OCI-LY7 (cell line): ENCODE results near the gene SLC66A1. TPM values are rescaled to one million over a fixed set of nuclear protein-coding genes. Genes with fewer than 3 reads are reported as not detected.

ENCODE experiments used
- BruUV-seq: library from RNA; stranded (reverse); fragments of 400-500 nt; replicated peaks from 2 replicates; lab custom pipeline; 2021; lab: Mats Ljungman, UMichigan
- CTCF ChIA-PET: fragments of 300-600 bp; sonication (Branson Sonifier 250); formaldehyde crosslinking; loops from one replicate; lab custom pipeline; 2022; ENCODE audit warnings: antibody characterized with exemption; ENCODE audit not compliant: unreplicated experiment; lab: Charles Lee
- POLR2A ChIA-PET: fragments of 300-600 bp; sonication (Branson Sonifier 250); formaldehyde crosslinking; loops from one replicate; lab custom pipeline; 2022; ENCODE audit warnings: antibody characterized with exemption; lab: Charles Lee
- DNase-seq: peaks from one replicate; pipeline ENCODE4 v3.0.0-alpha.2; 2015; ENCODE audit warnings: low spot score
- H2AFZ ChIP-seq: fragments of 200-600 bp; sonication (generic), shearing (Covaris generic); 2 replicates; pipeline ENCODE4 v1.6.1; 2014; ENCODE audit warnings: mild to moderate bottlenecking, antibody characterized with exemption, low read length, moderate library complexity
- H3K27ac ChIP-seq: fragments of 200-600 bp; sonication (generic); 2 replicates; pipeline ENCODE4 v1.5.1; 2014; ENCODE audit warnings: mixed run types, low read depth, mild to moderate bottlenecking, moderate library complexity, low read length, inconsistent platforms; ENCODE audit not compliant: poor library complexity, severe bottlenecking
- H3K36me3 ChIP-seq: fragments of 200-600 bp; sonication (generic); 2 replicates; pipeline ENCODE4 v1.6.1; 2014; ENCODE audit warnings: mild to moderate bottlenecking, antibody characterized with exemption, low read length, moderate library complexity, mixed read lengths; ENCODE audit not compliant: insufficient read depth
- H3K4me1 ChIP-seq: fragments of 200-600 bp; sonication (generic); 2 replicates; pipeline ENCODE4 v1.5.1; 2014; ENCODE audit warnings: mild to moderate bottlenecking, low read length; ENCODE audit not compliant: insufficient read depth, poor library complexity, severe bottlenecking
- H3K4me2 ChIP-seq: fragments of 200-600 bp; sonication (generic); 2 replicates; pipeline ENCODE4 v1.6.1; 2014; ENCODE audit warnings: mild to moderate bottlenecking, low read length
- H3K4me3 ChIP-seq: fragments of 200-600 bp; sonication (generic); 2 replicates; pipeline ENCODE4 v1.5.1; 2014; ENCODE audit warnings: mild to moderate bottlenecking, low read depth, low read length; ENCODE audit not compliant: poor library complexity, severe bottlenecking
- H3K79me2 ChIP-seq: fragments of 200-600 bp; sonication (generic); 2 replicates; pipeline ENCODE4 v1.6.1; 2016; ENCODE audit warnings: low read depth, mild to moderate bottlenecking, low read length, moderate library complexity, mixed read lengths; ENCODE audit not compliant: insufficient read depth
- H3K9me2 ChIP-seq: fragments of 200-600 bp; sonication (generic); 2 replicates; pipeline ENCODE4 v1.6.1; 2016; ENCODE audit warnings: mild to moderate bottlenecking, low read length, mixed read lengths; ENCODE audit not compliant: insufficient read depth
- H3K9me3 ChIP-seq: fragments of 200-600 bp; sonication (generic); 2 replicates; pipeline ENCODE4 v1.6.1; 2014; ENCODE audit warnings: mild to moderate bottlenecking, mixed run types, low read length, mixed read lengths
- H4K20me1 ChIP-seq: fragments of 200-600 bp; sonication (generic); 2 replicates; pipeline ENCODE4 v1.6.1; 2014; ENCODE audit warnings: mild to moderate bottlenecking, antibody characterized with exemption, low read length, moderate library complexity, mixed read lengths; ENCODE audit not compliant: insufficient read depth
- CTCF ChIP-seq: fragments of 200-600 bp; sonication (generic); conservative IDR thresholded peaks from 2 replicates; pipeline ENCODE4 v1.5.1; 2014; ENCODE audit warnings: mild to moderate bottlenecking, antibody characterized with exemption, low read length, moderate library complexity, mixed read lengths
- EZH2phosphoT487 ChIP-seq: fragments of 200-600 bp; sonication (generic); IDR thresholded peaks from 2 replicates; pipeline ENCODE4 v1.6.1; 2018; ENCODE audit warnings: low read depth, borderline replicate concordance, mild to moderate bottlenecking, mixed run types, antibody characterized with exemption, low read length, moderate library complexity, mixed read lengths
- intact Hi-C: fragments of 100-400 bp; cut with micrococcal nuclease; formaldehyde crosslinking; loops from one replicate; pipeline ENCODE4 v1.10.0; 2022; ENCODE audit not compliant: unreplicated experiment
- total RNA-seq, 2 experiments: library from RNA; depleted of rRNA in 1 of 2; stranded (reverse); fragments of >200 nt in 1 of 2; shearing (Covaris generic) in 1 of 2; gene quantifications; 2 replicates each; pipeline ENCODE4 v1.2.3, GENCODE V29; 2014 to 2022

Gene SLC66A1
- total RNA-seq, 2 experiments from 2014 or later = 14.9 to 21.0 TPM

GRCh38 chr1:19313961-19314882, 2.1 kb downstream of the SLC66A1 start:
- Histone ChIP-seq H2AFZ (no peak overlapping the region), H3K36me3 (peaks cover 12% of the 10 kb centered on the region), H3K27ac (peak overlapping the region; percentile 91), H3K4me1 (peaks cover 62% of the 10 kb centered on the region), H3K4me3 (peak overlapping the region; percentile 82), H3K4me2 (peak overlapping the region; percentile 88), H3K79me2 (peaks cover 18% of the 10 kb centered on the region; the same call in 1 of the 2 replicates), H3K9me3 (no peaks in the 10 kb centered on the region), H3K9me2 (no peaks in the 10 kb centered on the region), H4K20me1 (no peaks in the 10 kb centered on the region)
- peak; percentile 68 for DNase-seq
- TF ChIP-seq CTCF (no peak), EZH2phosphoT487 (no peak)
- ChIA-PET POLR2A (no interaction called here), CTCF (no interaction called here)
- BruUV-seq = no TSS peak
- intact Hi-C loops = loop anchor here (2.0 kb wide), 1 partner anchor 63 kb away; the partner anchor contains the start of genes EMC1 and MRTO4

GRCh38 chr1:19315378-19316198, 3.5 kb downstream of the SLC66A1 start:
- Histone ChIP-seq H3K4me3 (peak overlapping the region; percentile 82), H3K4me2 (peak overlapping the region; percentile 88), H3K36me3 (peaks cover 15% of the 10 kb centered on the region), H2AFZ (peak overlapping the region; percentile 49; the same call in 1 of the 2 replicates), H3K9me3 (no peaks in the 10 kb centered on the region), H3K9me2 (no peaks in the 10 kb centered on the region), H3K79me2 (peaks cover 18% of the 10 kb centered on the region; the same call in 1 of the 2 replicates), H3K27ac (peak overlapping the region; percentile 91), H3K4me1 (peaks cover 61% of the 10 kb centered on the region), H4K20me1 (no peaks in the 10 kb centered on the region)
- DNase-seq = peak; percentile 92
- POLR2A ChIA-PET = no interaction called here
- intact Hi-C loops = loop anchor here (1.0 to 2.0 kb wide), 2 partner anchors 26 to 65 kb away; partner anchors contain the start of genes EMC1 and MRTO4
- TF ChIP-seq EZH2phosphoT487 (no peak), CTCF (no peak; the same call in 1 of the 2 replicates)
- CTCF ChIA-PET = interaction anchor here (0.6 kb wide), 1 partner anchor 173 kb away, joined by 5 read pairs; no protein-coding TSS in a partner anchor
- no TSS peak for BruUV-seq
